ENCODE measurements around the gene HTR2C. TPM values are rescaled to one million over a fixed set of nuclear protein-coding genes. Genes with fewer than 3 reads are reported as not detected.

HTR2C gene
- total and polyA plus RNA-seq, 2 donors (not counting 1 experiment from before 2014, with no cell fraction given): not detected

DNA sequence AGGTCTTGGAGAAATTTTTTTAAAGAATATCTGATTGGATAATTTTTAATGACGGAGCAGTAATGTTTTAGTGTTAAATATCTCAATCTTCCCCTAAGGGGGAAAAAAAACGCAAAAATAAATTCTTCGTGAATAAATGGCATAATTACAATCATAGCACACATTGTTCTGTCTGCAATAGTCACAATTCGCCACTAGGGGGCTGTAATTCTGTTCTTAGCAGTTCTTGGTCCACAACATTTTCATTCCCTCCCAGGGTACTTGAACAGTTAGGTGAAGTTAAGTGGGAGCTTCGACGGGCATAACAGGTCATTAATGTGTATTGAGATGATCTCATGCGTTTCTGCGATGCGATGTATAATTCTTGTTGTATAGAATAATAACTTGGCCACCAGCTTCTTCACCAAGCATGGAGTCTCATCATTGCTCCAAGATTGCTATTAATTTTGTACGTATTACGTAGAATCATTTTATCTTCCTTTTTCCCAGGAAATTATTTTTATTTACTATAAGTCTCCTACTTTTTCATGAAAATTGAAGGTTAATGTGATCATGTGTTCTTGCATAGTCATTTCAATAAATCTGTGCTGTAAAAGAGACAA is 27.2 kb downstream of the HTR2C start:
- ATAC-seq (ENCODE audit: low read depth) (no peak), DNase-seq (peak; percentile 25)
- Histone ChIP-seq H3K27ac (ENCODE audit: low read length in 2 of 2) (no peak overlapping the region), H3K36me3 (replicated peaks in 1 of 2; ENCODE audit: control extremely low read depth in 1 of 2, control insufficient read depth in 1 of 2, extremely low read depth in 1 of 2, insufficient read depth in 2 of 2, low read length in 1 of 2) (no peaks in the 10 kb centered on the region), H3K4me3 (ENCODE audit: control extremely low read depth in 1 of 5, extremely low read depth in 1 of 5, insufficient read depth in 1 of 5, low read depth in 2 of 5, low read length in 4 of 5) (no peak overlapping the region), H2AFZ (ENCODE audit: insufficient read depth, low read depth, low read length, poor library complexity, severe bottlenecking) (no peak overlapping the region), H3K4me1 (ENCODE audit: control insufficient read depth in 2 of 2, insufficient read depth in 2 of 2, low read length in 2 of 2) (no peaks in the 10 kb centered on the region), H3K4me2 (replicated peaks; ENCODE audit: low read depth, low read length, poor library complexity, severe bottlenecking) (no peak overlapping the region), H3K9me3 (ENCODE audit: control extremely low read depth in 1 of 3, control insufficient read depth in 2 of 3, insufficient read depth in 1 of 3, low read length in 2 of 3) (no peaks in the 10 kb centered on the region), H3K9ac (ENCODE audit: low read length) (no peak overlapping the region), H4K20me1 (ENCODE audit: control insufficient read depth, insufficient read depth, low read length, poor library complexity, severe bottlenecking) (no peaks in the 10 kb centered on the region), H3K79me2 (ENCODE audit: control insufficient read depth, insufficient read depth, low read length) (no peaks in the 10 kb centered on the region), H3K27me3 (replicated peaks in 1 of 4; ENCODE audit: control extremely low read depth in 1 of 4, control insufficient read depth in 3 of 4, insufficient read depth in 4 of 4, low read length in 3 of 4) (no peaks in the 10 kb centered on the region)
- intact Hi-C loops (cut with micrococcal nuclease): no loop called here
- CTCF ChIA-PET: no interaction called here
- Mint-ChIP-seq H3K27me3 (no peaks in the 10 kb centered on the region), H3K27ac (no peak overlapping the region), H3K4me3 (no peak overlapping the region), H3K9me3 (ENCODE audit: insufficient read depth) (no peaks in the 10 kb centered on the region), H3K4me1 (no peaks in the 10 kb centered on the region)
- no CpG with 5 or more reads among the region's 11 CpGs for WGBS (ENCODE audit: insufficient coverage)
- TF ChIP-seq CTCF (IDR thresholded peaks at IDR 0.05) (peak; percentile 71), EZH2 (IDR thresholded peaks at IDR 0.05; ENCODE audit: borderline replicate concordance, insufficient read depth, low read depth, low read length, poor library complexity, severe bottlenecking) (no peak)
- POLR2A ChIA-PET: no interaction called here

GRCh38 chrX:114615765-114616164 is 31.9 kb downstream of the HTR2C start:
- intact Hi-C loops (cut with micrococcal nuclease): no loop called here
- Histone ChIP-seq H3K27me3 (replicated peaks in 1 of 4; ENCODE audit: control extremely low read depth in 1 of 4, control insufficient read depth in 3 of 4, insufficient read depth in 4 of 4, low read length in 3 of 4) (no peaks in the 10 kb centered on the region), H3K27ac (ENCODE audit: low read length in 2 of 2) (no peak overlapping the region), H4K20me1 (ENCODE audit: control insufficient read depth, insufficient read depth, low read length, poor library complexity, severe bottlenecking) (no peaks in the 10 kb centered on the region), H3K4me2 (replicated peaks; ENCODE audit: low read depth, low read length, poor library complexity, severe bottlenecking) (no peak overlapping the region), H3K79me2 (ENCODE audit: control insufficient read depth, insufficient read depth, low read length) (no peaks in the 10 kb centered on the region), H3K9ac (ENCODE audit: low read length) (no peak overlapping the region), H3K9me3 (ENCODE audit: control extremely low read depth in 1 of 3, control insufficient read depth in 2 of 3, insufficient read depth in 1 of 3, low read length in 2 of 3) (no peaks in the 10 kb centered on the region), H3K4me3 (ENCODE audit: control extremely low read depth in 1 of 5, extremely low read depth in 1 of 5, insufficient read depth in 1 of 5, low read depth in 2 of 5, low read length in 4 of 5) (no peak overlapping the region), H3K4me1 (ENCODE audit: control insufficient read depth in 2 of 2, insufficient read depth in 2 of 2, low read length in 2 of 2) (no peaks in the 10 kb centered on the region), H2AFZ (ENCODE audit: insufficient read depth, low read depth, low read length, poor library complexity, severe bottlenecking) (no peak overlapping the region), H3K36me3 (replicated peaks in 1 of 2; ENCODE audit: control extremely low read depth in 1 of 2, control insufficient read depth in 1 of 2, extremely low read depth in 1 of 2, insufficient read depth in 2 of 2, low read length in 1 of 2) (no peaks in the 10 kb centered on the region)
- CTCF ChIA-PET: no interaction called here
- POLR2A ChIA-PET: no interaction called here
- H3K4me1 Mint-ChIP-seq: no peaks in the 10 kb centered on the region
- H3K27me3 Mint-ChIP-seq: no peaks in the 10 kb centered on the region
- H3K4me3 Mint-ChIP-seq: no peak overlapping the region
- no peak for DNase-seq
- TF ChIP-seq EZH2 (IDR thresholded peaks at IDR 0.05; ENCODE audit: borderline replicate concordance, insufficient read depth, low read depth, low read length, poor library complexity, severe bottlenecking) (no peak), CTCF (IDR thresholded peaks at IDR 0.05) (no peak)
- no peaks in the 10 kb centered on the region for H3K9me3 Mint-ChIP-seq (ENCODE audit: insufficient read depth)
- ATAC-seq (ENCODE audit: low read depth): no peak
- H3K27ac Mint-ChIP-seq: no peak overlapping the region
